Astrocyte of the cerebellum (primary cell): ENCODE data around the gene OR2V1.
"Not testable (repeated sequence)": the region's sequence is repeated elsewhere in the genome, so short reads cannot be mapped to it uniquely, and the experiment has no call there.

Experiments used
- DNase-seq: peaks from one replicate; pipeline ENCODE4 v3.0.0-alpha.2; 2011; ENCODE audit warnings: low read depth
- H3K4me3 ChIP-seq: 2 replicates; pipeline ENCODE4 v1.5.1; 2011; ENCODE audit warnings: mild to moderate bottlenecking, low read depth, low read length, moderate library complexity
- CTCF ChIP-seq: IDR thresholded peaks from 2 replicates; pipeline ENCODE4 v1.5.1; 2012; ENCODE audit warnings: low read length, low read depth, moderate library complexity, mild to moderate bottlenecking; ENCODE audit errors: missing control alignments
- in situ Hi-C: cut with HindIII; loops from 2 replicates; pipeline ENCODE4 v1.10.0; 2017; ENCODE audit warnings: low sequenced_read_pairs

OR2V1 gene

DNA sequence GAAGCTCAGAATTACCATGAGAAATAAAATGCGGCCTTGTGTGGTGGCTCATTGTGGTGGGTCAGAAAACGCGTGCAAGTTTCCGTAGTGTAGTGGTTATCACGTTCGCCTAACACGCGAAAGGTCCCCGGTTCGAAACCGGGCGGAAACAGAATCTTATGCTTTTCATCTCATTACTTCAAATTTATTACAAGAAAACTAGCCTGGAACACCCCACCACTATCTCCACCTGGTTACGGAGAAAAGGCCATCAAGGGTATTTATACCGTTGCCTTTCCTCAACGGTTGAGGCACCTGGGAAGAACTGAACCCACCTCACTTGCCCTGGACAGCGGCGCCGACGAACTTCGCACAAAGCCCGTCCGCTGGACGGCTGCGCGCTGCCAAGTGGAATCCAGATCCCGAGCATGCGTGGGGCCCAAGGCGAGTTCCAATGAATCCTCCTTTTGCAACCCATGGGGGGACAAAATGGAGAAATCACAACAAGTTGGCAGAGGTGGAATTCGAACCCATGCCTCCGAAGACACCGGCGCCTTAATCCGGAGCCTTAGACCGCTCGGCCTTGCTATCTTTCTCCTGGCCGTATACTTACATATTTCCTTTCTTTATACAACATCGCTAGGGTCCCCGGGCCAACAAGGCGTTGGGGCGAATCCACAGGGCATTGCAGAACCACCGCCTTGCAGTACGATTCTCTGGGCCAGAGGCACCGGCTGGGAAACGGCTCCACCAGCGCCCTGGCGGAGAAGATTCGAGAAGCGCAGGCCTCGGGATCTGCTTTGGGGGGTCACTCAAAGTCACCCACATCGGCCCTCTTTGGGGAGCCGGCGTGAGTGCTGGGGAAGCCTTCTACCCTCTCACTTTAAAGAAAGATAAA is 33.3 kb upstream of the OR2V1 start:
- in situ Hi-C loops: no loop called here
- no peak for DNase-seq
- H3K4me3 ChIP-seq: peak overlapping the region; percentile 19
- no peak for TF ChIP-seq CTCF

DNA sequence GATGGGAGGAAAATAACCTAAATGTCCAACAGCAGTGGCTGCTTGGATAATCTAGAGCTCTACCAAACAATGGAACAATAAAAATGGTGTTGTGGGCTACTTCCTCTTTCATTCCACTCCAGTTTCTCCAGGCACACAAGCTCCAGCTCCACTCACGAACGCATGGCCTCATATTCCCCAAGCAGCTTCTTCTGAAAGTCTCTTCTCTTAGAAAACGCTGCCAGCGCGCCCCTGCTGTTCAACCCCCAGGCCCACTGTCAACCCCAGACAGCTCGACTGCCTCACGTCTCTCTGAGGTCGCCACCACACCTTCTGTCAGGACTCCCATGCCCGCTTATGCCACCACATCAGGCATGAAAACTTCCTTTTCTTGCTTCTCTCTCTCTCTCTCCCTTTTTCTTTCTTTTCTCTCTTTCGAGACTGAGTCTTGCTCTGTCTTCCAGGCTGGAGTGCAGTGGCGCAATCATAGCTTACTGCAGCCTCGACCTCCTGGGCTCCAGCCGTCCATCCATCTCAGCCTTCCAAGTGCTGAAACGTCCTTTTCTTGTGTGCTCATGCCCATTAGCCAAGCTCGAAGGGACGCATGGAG is 32.6 kb upstream of the OR2V1 start:
- in situ Hi-C loops: no loop called here
- H3K4me3 ChIP-seq: no peak overlapping the region
- DNase-seq: no peak
- TF ChIP-seq CTCF: no peak

DNA sequence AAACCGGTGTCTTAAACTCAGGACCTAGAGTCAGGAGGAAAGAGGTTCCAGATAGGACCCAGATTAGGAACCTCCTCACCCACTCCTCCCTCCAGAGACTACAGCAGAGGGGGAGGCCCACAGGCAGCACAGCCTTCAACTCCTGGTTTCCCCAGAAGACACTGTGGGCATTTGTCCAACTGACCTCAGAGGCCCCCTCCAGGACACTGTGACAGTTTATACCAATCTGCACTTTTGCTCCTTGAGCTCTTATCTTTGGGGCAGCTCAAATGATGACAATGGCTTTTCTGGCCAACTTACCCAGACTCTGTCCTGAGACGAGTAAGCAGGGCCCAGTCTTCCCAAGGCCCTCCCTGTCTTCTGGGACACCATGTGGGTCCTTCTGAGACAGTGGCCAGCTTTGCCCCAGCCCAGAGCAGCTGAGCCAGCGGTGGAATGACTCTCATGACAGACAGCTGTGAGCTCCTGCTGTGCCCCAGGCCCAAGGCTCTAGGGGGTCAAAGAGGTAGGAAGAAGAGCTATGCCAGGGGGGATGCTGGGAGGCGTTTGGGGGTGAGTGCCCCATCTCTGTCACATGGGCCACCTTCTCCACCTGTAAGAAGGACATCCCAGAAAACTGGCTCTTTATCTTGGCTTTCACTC is 30.7 kb upstream of the OR2V1 start:
- no peak overlapping the region for H3K4me3 ChIP-seq
- DNase-seq: no peak
- TF ChIP-seq CTCF: no peak
- in situ Hi-C loops: no loop called here

DNA sequence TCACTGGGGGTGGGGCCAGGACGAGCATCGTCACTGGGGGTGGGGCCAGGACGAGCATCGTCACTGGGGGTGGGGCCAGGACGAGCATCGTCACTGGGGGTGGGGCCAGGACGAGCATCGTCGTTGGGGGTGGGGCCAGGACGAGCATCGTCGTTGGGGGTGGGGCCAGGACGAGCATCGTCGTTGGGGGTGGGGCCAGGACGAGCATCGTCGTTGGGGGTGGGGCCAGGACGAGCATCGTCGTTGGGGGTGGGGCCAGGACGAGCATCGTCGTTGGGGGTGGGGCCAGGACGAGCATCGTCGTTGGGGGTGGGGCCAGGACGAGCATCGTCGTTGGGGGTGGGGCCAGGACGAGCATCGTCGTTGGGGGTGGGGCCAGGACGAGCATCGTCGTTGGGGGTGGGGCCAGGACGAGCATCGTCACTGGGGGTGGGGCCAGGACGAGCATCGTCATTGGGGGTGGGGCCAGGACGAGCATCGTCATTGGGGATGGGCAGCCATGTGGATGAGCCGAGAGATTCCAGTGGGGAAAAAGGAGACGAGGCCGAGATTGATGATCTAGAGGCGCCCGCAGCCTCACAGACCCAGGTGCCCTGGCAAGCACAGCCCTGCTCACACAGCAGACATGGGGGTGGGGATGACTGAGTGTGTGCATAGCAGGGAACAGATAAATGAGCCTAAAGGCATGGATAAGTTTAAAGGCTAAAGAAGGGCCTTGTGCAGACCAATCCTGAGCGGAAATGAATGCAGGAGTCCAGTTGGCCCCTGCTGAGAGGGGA is 30.0 kb upstream of the OR2V1 start:
- in situ Hi-C loops, DNase-seq: not testable (repeated sequence)
- peak overlapping the region; percentile 15 for H3K4me3 ChIP-seq

DNA sequence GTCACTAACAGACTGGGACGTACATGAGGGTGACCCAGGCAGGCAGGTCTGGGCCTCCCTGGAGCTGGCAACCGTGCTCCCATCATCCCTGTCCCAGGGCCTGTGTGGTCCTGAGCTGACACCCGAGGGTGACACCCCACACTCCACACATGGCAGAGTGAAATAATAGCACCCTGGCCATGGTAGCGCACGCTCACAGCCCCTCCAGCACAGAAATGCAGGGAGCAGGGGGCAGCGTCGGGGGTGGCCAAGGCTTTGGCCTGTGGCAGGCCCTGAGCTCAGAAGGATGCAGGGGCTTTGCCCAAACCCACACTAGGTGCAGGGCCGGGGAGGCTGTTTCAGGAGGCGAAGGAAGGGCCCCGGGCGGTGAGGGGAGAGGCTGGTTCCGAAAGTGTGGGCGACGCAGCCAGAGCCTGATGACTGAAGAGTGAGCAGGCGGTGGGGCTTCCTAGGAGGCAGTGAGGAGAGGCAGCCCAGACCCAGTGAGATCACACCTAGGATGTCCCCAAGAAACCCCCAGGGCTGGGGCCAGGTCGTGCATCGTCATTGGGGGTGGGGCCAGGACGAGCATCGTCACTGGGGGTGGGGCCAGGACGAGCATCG is 29.3 kb upstream of the OR2V1 start:
- H3K4me3 ChIP-seq: peak overlapping the region; percentile 35
- in situ Hi-C loops: no loop called here
- TF ChIP-seq CTCF: no peak
- DNase-seq: no peak

DNA sequence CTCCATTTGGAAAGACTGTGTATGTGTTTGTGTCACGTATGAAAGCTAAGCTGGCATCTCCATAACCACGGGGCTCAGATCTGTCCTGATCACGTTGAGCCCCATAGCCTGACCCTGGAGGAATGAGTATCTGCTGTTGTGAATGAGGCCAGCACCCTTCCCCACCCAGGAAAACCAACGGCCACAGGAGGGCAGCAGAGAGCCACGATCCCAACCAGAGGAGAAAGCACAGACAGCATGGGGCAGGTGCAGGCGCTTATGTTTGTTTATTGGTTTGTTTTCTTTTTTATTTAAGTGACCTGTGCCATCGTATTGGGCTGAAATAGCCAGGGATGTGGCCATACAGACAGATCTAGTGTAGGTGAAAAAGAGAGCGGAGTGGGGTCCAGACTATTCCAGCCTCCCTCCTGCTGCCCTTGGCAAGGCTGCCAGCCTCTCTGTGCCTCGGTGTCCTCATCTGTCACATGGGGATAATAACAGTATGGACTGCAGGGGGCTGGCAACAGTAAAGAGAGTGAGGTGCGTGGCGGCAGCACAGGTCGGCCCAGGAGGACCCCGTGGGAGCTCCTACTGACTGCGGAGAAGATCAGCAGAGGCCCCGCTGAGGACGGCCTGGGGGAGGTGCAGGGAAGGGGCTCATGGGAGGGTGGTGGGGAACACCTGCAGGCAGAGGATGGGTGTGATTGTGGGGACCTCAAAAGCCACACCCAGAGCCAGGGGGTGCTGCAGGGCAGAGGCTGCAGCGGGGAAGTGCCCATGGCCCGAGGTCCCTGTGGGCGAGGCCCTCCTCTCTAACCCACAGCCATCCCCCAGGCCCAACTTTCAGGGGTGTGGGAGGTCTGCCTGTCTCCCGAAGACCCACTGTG is 28.6 kb upstream of the OR2V1 start:
- peak; percentile 46 for DNase-seq
- no peak overlapping the region for H3K4me3 ChIP-seq
- in situ Hi-C loops: no loop called here
- peak; percentile 95 for TF ChIP-seq CTCF
